SKM-1 treated with dmso at 0.1 percent for 144 hours (cell line): ENCODE results near the gene EMILIN1.
"Not testable (repeated sequence)": the region's sequence is repeated elsewhere in the genome, so short reads cannot be mapped to it uniquely, and the experiment has no call there.

ENCODE experiments used
- DNase-seq: peaks from one replicate; lab custom pipeline; 2025; ENCODE audit not compliant: unreplicated experiment; lab: John Stamatoyannopoulos, UW

Gene EMILIN1

GRCh38 chr2:27092696-27093429, 14.4 kb downstream of the EMILIN1 start:
- no peak for DNase-seq

- DNase-seq, result no peak
Observed at GRCh38 chr2:27093430-27094352, 15.3 kb downstream of the EMILIN1 start.

GRCh38 chr2:27094353-27094984, 16.1 kb downstream of the EMILIN1 start:
- DNase-seq, result no peak

GRCh38 chr2:27095427-27095744, 17.0 kb downstream of the EMILIN1 start:
- no peak for DNase-seq

- peak; percentile 42 for DNase-seq
Observed at GRCh38 chr2:27095745-27096651, 17.6 kb downstream of the EMILIN1 start.

- DNase-seq, result no peak
Observed at GRCh38 chr2:27096748-27097297, 18.4 kb downstream of the EMILIN1 start.

GRCh38 chr2:27097341-27097740, 18.9 kb downstream of the EMILIN1 start:
- DNase-seq, result no peak

- DNase-seq, result no peak
Observed at GRCh38 chr2:27099334-27099955, 21.0 kb downstream of the EMILIN1 start.

- no peak for DNase-seq
Observed at GRCh38 chr2:27100036-27100435, 21.6 kb downstream of the EMILIN1 start.

- no peak for DNase-seq
Observed at GRCh38 chr2:27102329-27102728, 23.9 kb downstream of the EMILIN1 start.

- DNase-seq, result no peak
Observed at GRCh38 chr2:27105981-27106380, 27.6 kb downstream of the EMILIN1 start.

GRCh38 chr2:27108221-27108620, 29.8 kb downstream of the EMILIN1 start:
- DNase-seq, result no peak

GRCh38 chr2:27109083-27109482, 30.7 kb downstream of the EMILIN1 start:
- no peak for DNase-seq

- DNase-seq, result not testable (repeated sequence)
Observed at GRCh38 chr2:27110603-27111352, 32.4 kb downstream of the EMILIN1 start.

- DNase-seq, result not testable (repeated sequence)
Observed at GRCh38 chr2:27111392-27112078, 33.1 kb downstream of the EMILIN1 start.

- no peak for DNase-seq
Observed at GRCh38 chr2:27115519-27115918, 37.1 kb downstream of the EMILIN1 start.

GRCh38 chr2:27117995-27118524, 39.6 kb downstream of the EMILIN1 start:
- DNase-seq, result no peak

- no peak for DNase-seq
Observed at GRCh38 chr2:27118525-27119329, 40.3 kb downstream of the EMILIN1 start, which contains the start of gene CGREF1. CGREF1 (minus strand) TSS chr2:27119128; CDS start chr2:27104366, 14,762 bp downstream.
